Esophagus muscularis mucosa (tissue), 4 donors: ENCODE data around the gene ZMYND12. TPM values are rescaled to one million over a fixed set of nuclear protein-coding genes. Genes with fewer than 3 reads are reported as not detected.

Experiments
- DNase-seq: peaks from one replicate; pipeline ENCODE4 v3.0.0-alpha.2; 2017; ENCODE audit errors: extremely low spot score
- H3K27ac ChIP-seq, 4 donors: fragments of 200-600 bp; sonication (generic); replicated peaks in 1 of 4; 1 replicate in 3 of 4; 2 replicates in 1 of 4; pipeline ENCODE4 v1.5.1; 2016 to 2019; ENCODE audit warnings: mild to moderate bottlenecking in 1 of 4
- H3K27me3 ChIP-seq, 4 donors: fragments of 200-600 bp; sonication (generic); one replicate each; pipeline versions ENCODE4 v1.5.1 to v1.6.0; 2016 to 2019
- H3K36me3 ChIP-seq, 4 donors: fragments of 200-600 bp; sonication (generic); one replicate each; pipeline ENCODE4 v1.5.1; 2016 to 2019
- H3K4me1 ChIP-seq, 4 donors: fragments of 200-600 bp; sonication (generic); one replicate each; pipeline ENCODE4 v1.5.1; 2016 to 2019
- H3K4me3 ChIP-seq, 4 donors: fragments of 200-600 bp; sonication (generic); 1 replicate in 2 of 4; 2 replicates in 2 of 4; pipeline ENCODE4 v1.5.1; 2016 to 2019; ENCODE audit warnings: mild to moderate bottlenecking in 4 of 4, moderate library complexity in 1 of 4
- H3K9me3 ChIP-seq, 4 donors: fragments of 200-600 bp; sonication (generic); 1 replicate in 3 of 4; 2 replicates in 1 of 4; pipeline ENCODE4 v1.5.1; 2016 to 2019
- CTCF ChIP-seq, 3 experiments: fragments of 200-600 bp in 2 of 3; fragments of 450-650 bp in 1 of 3; sonication (generic) in 2 of 3; IDR thresholded peaks; one replicate each; pipeline ENCODE4 v1.5.1; 2017 to 2019; ENCODE audit warnings: antibody characterized with exemption in 3 of 3, mild to moderate bottlenecking in 2 of 3, moderate library complexity in 1 of 3
- EP300 ChIP-seq: sonication (generic); formaldehyde crosslinking; IDR thresholded peaks from one replicate; pipeline ENCODE4 v1.6.1; 2017; ENCODE audit warnings: antibody characterized with exemption
- POLR2A ChIP-seq: fragments of 450-650 bp; IDR thresholded peaks from one replicate; pipeline ENCODE4 v1.6.1; 2017; ENCODE audit warnings: antibody characterized with exemption, moderate library complexity, mild to moderate bottlenecking, low read depth
- POLR2AphosphoS5 ChIP-seq, 2 donors: sonication (generic); formaldehyde crosslinking; IDR thresholded peaks; one replicate each; pipeline ENCODE4 v1.6.1; 2017; ENCODE audit warnings: antibody characterized with exemption in 2 of 2
- WGBS: methylation state at CpG from one replicate; pipeline ENCODE4 v1.1.5; 2018; 5-methylcytosine and 5-hydroxymethylcytosine counted together
- intact Hi-C: fragments of 100-400 bp; cut with DNase I; formaldehyde crosslinking; loops from one replicate; pipeline ENCODE4 v1.15.1; 2023
- total RNA-seq, 4 donors: library from RNA; depleted of rRNA; stranded (reverse); fragments of >200 nt; gene quantifications; one replicate each; pipeline versions ENCODE4 v1.1.0 to v1.2.1, GENCODE V29; 2016

The ZMYND12 gene
- total RNA-seq, 4 donors from 2014 or later, result 0.23 to 1.7 (median 0.78) TPM; not detected in 1

- H3K9me3 ChIP-seq, result no peaks in the 10 kb centered on the region
- DNase-seq, result no peak
- H3K4me3 ChIP-seq, result no peak overlapping the region
- H3K27ac ChIP-seq, result no peak overlapping the region
- no peaks in the 10 kb centered on the region for H3K27me3 ChIP-seq
- intact Hi-C loops, result loop anchor here (10.0 kb wide), 1 partner anchor 279 kb away; no protein-coding TSS in a partner anchor
- H3K36me3 ChIP-seq, result peaks cover 0 to 5% (median 2%) of the 10 kb centered on the region in 4 donors
- H3K4me1 ChIP-seq, result peaks cover 14 to 25% (median 24%) of the 10 kb centered on the region in 4 donors
- TF ChIP-seq POLR2AphosphoS5 (IDR thresholded peaks at IDR 0.05) (no peak), CTCF (IDR thresholded peaks at IDR 0.05) (no peak), EP300 (no peak), POLR2A (no peak)
- 91% methylated on average over 4 of the region's 4 CpGs for WGBS
Measured at GRCh38 chr1:42453386-42453785, 2.4 kb downstream of the ZMYND12 start.

- peaks cover 0 to 1% (median under 1%) of the 10 kb centered on the region in 4 donors for H3K4me1 ChIP-seq
- TF ChIP-seq CTCF (IDR thresholded peaks at IDR 0.05) (no peak), POLR2A (no peak), POLR2AphosphoS5 (IDR thresholded peaks at IDR 0.05) (no peak), EP300 (no peak)
- 75% methylated on average over 1 of the region's 1 CpG for WGBS
- no peak overlapping the region for H3K27ac ChIP-seq
- DNase-seq, result no peak
- H3K36me3 ChIP-seq, result no peaks in the 10 kb centered on the region
- no peaks in the 10 kb centered on the region for H3K9me3 ChIP-seq
- intact Hi-C loops, result loop anchor here (10.0 kb wide), 1 partner anchor 275 kb away; no protein-coding TSS in a partner anchor
- H3K27me3 ChIP-seq, result no peaks in the 10 kb centered on the region
- no peak overlapping the region for H3K4me3 ChIP-seq
Measured at GRCh38 chr1:42450061-42450460, 5.8 kb downstream of the ZMYND12 start.

GRCh38 chr1:42449256-42449655, 6.6 kb downstream of the ZMYND12 start:
- Histone ChIP-seq H3K27ac (no peak overlapping the region), H3K36me3 (no peaks in the 10 kb centered on the region), H3K27me3 (no peaks in the 10 kb centered on the region), H3K4me3 (no peak overlapping the region), H3K9me3 (no peaks in the 10 kb centered on the region), H3K4me1 (no peaks in the 10 kb centered on the region)
- TF ChIP-seq POLR2A, result no peak
- no peak for TF ChIP-seq CTCF (IDR thresholded peaks at IDR 0.05)
- intact Hi-C loops, result no loop called here
- DNase-seq, result no peak

- Histone ChIP-seq H3K27ac (no peak overlapping the region), H3K27me3 (no peaks in the 10 kb centered on the region), H3K9me3 (no peaks in the 10 kb centered on the region), H3K4me3 (no peak overlapping the region), H3K36me3 (no peaks in the 10 kb centered on the region), H3K4me1 (no peaks in the 10 kb centered on the region)
- intact Hi-C loops, result no loop called here
- TF ChIP-seq EP300 (no peak), CTCF (IDR thresholded peaks at IDR 0.05) (no peak), POLR2AphosphoS5 (IDR thresholded peaks at IDR 0.05) (no peak), POLR2A (no peak)
- no peak for DNase-seq
- WGBS, result 43% methylated on average over 2 of the region's 2 CpGs
Measured at GRCh38 chr1:42442662-42443061, 13.2 kb downstream of the ZMYND12 start.

GRCh38 chr1:42439940-42440339, 15.9 kb downstream of the ZMYND12 start:
- H3K27me3 ChIP-seq, result no peaks in the 10 kb centered on the region
- no peak overlapping the region for H3K4me3 ChIP-seq
- intact Hi-C loops, result no loop called here
- no peak for TF ChIP-seq POLR2AphosphoS5 (IDR thresholded peaks at IDR 0.05)
- TF ChIP-seq POLR2A, result no peak
- no peak for TF ChIP-seq EP300
- no peak for TF ChIP-seq CTCF (IDR thresholded peaks at IDR 0.05)
- WGBS, result 55% methylated on average over 2 of the region's 2 CpGs
- H3K36me3 ChIP-seq, result no peaks in the 10 kb centered on the region
- H3K27ac ChIP-seq, result no peak overlapping the region
- no peaks in the 10 kb centered on the region for H3K4me1 ChIP-seq
- H3K9me3 ChIP-seq, result no peaks in the 10 kb centered on the region
- DNase-seq, result no peak
